SJCRH30 (cell line): ENCODE results near the gene SDHC. TPM values are rescaled to one million over a fixed set of nuclear protein-coding genes. Genes with fewer than 3 reads are reported as not detected.
A peak's percentile ranks its signal among the peaks of the same experiment; 100 is the strongest.
"Not testable (repeated sequence)": the region's sequence is repeated elsewhere in the genome, so short reads cannot be mapped to it uniquely, and the experiment has no call there.

Source experiments
- DNase-seq, 2 experiments: peaks; one replicate each; pipeline ENCODE4 v3.0.0-alpha.2; 2015 to 2020
- H3K27ac ChIP-seq: fragments of 250-450 bp; sonication (Bioruptor Pico); 2 replicates; pipeline ENCODE4 v1.5.1; 2020; ENCODE audit warnings: mild to moderate bottlenecking, moderate library complexity
- H3K27me3 ChIP-seq: fragments of 250-450 bp; sonication (Bioruptor Pico); 2 replicates; pipeline ENCODE4 v1.5.1; 2020; ENCODE audit warnings: mild to moderate bottlenecking, moderate library complexity
- H3K36me3 ChIP-seq: fragments of 250-450 bp; sonication (Bioruptor Pico); 2 replicates; pipeline ENCODE4 v1.5.1; 2020; ENCODE audit warnings: mild to moderate bottlenecking, moderate library complexity
- H3K4me1 ChIP-seq: fragments of 250-450 bp; sonication (Bioruptor Pico); 2 replicates; pipeline ENCODE4 v1.5.1; 2020; ENCODE audit warnings: mild to moderate bottlenecking, moderate library complexity
- H3K4me3 ChIP-seq: fragments of 250-450 bp; sonication (Bioruptor Pico); 2 replicates; pipeline ENCODE4 v1.5.1; 2020; ENCODE audit warnings: mild to moderate bottlenecking, moderate library complexity
- H3K9me3 ChIP-seq: fragments of 250-450 bp; sonication (Bioruptor Pico); replicated peaks from 2 replicates; pipeline ENCODE4 v1.5.1; 2020; ENCODE audit warnings: mild to moderate bottlenecking, moderate library complexity
- total RNA-seq: library from RNA; depleted of rRNA; stranded (reverse); fragments of >200 nt; shearing (Covaris generic); gene quantifications from 2 replicates; pipeline ENCODE4 v1.2.3, GENCODE V29; 2014

Gene SDHC
- total RNA-seq, 1 experiment from 2014 or later, result 61.8 TPM

DNA sequence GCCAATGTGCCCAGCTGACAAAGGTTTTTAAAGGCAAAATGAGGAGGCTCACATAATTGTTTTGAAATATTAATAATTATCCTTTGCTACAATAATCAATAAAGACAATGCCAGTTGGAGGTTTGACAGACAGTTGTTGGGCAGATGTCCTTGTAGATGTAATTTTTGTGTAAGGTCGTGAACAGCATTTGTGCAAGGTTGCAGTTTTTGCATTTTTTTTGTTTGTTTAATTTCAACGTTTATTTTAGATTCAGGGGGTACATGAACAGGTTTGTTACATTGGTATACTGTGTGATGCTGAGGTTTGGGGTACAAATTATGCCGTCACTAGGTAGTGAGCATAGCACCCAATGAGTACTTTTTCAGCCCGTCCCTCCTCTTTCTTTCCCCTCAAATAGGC lies 13.7 kb upstream of the SDHC start:
- H3K27me3 ChIP-seq, result no peaks in the 10 kb centered on the region
- no peaks in the 10 kb centered on the region for H3K9me3 ChIP-seq
- no peak overlapping the region for H3K27ac ChIP-seq
- no peaks in the 10 kb centered on the region for H3K36me3 ChIP-seq
- DNase-seq, result no peak
- H3K4me3 ChIP-seq, result no peak overlapping the region
- no peaks in the 10 kb centered on the region for H3K4me1 ChIP-seq

DNA sequence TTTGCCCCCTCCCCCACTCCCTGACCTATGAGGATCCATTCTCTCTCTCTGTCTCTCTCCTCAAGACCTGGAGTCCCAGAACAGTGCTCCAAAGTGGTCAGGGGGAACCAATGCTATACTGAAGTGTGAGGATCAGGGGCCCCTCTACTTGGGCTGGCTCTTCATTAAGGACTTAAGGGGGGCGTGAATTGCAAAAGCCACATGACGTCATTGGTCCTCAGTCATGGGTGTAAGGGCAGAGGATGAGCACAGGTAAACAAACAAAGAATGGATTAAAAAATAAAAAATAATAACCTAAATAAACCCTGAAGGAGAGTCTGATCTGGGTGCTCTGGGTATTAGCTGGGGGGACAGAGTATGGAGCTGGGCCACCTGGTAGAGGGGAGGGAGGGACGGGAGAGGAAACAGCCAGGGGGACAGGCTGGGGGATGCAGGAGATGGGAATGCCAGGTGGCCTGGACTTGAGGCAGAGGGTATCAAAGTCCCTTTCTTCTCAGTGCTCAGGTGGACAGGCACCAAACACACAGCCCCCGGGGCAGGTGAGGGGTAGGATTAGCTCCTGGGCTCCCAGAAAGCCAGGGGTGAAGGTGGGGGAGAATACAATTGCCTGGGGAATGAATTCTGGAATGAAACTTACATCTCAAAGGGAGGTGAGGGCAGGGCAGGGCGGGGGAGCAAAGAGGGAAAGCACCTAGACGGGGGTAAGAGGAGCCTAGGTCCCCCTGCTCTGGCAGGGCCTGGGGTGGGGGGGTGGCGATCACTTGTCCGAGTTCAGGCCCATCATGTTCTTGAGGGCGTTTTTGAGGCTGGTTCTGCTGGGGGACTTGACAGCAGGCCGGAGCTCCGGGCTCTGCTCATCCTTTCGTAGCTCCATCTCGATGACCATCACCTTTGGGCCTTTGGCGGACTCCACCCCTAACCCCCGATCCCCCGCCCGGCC lies 9.0 kb upstream of the SDHC start:
- H3K27me3 ChIP-seq, result no peaks in the 10 kb centered on the region

DNA sequence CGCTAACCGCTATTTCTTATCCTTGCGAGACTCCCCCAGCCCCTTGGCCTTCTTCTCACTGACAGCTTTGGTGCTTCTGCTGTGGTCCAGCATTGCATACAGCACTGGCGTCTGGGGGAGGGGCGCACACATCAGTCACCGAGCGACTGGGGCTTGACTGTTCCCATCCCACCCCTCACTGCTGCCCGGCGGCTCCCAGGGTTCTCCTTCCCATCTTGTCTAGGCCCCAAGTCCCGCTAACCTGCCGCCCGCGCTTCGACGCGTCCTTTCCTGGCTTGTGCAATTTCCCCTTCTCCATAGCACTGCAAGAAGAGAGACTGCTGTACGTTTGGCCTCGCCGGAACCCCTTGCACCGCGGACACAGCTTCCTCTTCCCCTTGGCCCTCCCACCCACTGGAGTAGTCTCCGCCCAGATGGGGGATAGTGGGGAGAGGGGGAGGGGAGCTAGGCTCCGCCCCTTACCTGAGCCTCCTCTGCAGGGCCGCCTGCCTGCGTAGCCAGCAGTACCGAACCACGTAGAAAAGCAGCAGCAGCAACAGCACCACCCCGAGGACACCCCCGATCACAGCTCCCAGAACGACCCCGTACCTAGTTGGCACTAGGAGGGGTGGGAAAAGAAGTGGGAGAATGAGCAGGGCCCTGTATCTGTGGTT lies 8.2 kb upstream of the SDHC start:
- Histone ChIP-seq H3K4me3 (no peak overlapping the region), H3K4me1 (peaks cover 14% of the 10 kb centered on the region; the same call in 1 of the 2 replicates), H3K9me3 (no peaks in the 10 kb centered on the region), H3K27ac (no peak overlapping the region), H3K36me3 (no peaks in the 10 kb centered on the region), H3K27me3 (no peaks in the 10 kb centered on the region)
- no peak for DNase-seq

More for the DNA sequence above, 9.0 kb upstream of the SDHC start:
- no peak overlapping the region for H3K4me3 ChIP-seq
- no peaks in the 10 kb centered on the region for H3K36me3 ChIP-seq
- no peak overlapping the region for H3K27ac ChIP-seq
- H3K4me1 ChIP-seq, result peaks cover 14% of the 10 kb centered on the region; the same call in 1 of the 2 replicates
- H3K9me3 ChIP-seq, result no peaks in the 10 kb centered on the region
- no peak for DNase-seq

DNA sequence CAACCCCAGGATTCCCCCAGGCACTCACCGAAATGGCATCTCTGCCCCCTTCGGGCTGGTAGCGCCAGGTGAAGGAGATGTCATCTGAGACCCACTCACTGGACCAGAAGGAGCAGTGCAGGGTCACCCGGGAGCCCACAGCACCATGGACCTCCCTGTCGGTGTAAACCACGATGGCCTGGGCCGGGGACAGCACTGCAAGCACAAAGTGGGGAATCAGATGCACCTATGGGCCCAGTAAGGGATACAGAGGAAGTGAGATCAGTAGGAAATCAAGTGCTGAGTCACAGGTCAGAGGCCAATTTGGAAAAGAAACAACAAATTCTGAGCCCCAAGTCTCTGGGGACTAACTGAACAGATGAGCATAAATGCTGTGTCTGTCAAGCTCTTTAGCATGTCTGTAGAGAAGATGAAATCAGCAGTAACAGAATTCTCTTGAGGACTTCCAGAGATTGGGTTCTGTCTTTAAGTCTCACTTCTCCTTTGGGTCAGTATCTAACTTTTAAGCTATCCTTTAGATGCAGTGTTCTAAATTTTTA lies 6.9 kb upstream of the SDHC start:
- DNase-seq, result peak; percentile 26 to 50
- Histone ChIP-seq H3K4me3 (peak overlapping the region; percentile 23; the same call in 1 of the 2 replicates), H3K9me3 (no peaks in the 10 kb centered on the region), H3K4me1 (peaks cover 14% of the 10 kb centered on the region; the same call in 1 of the 2 replicates), H3K36me3 (no peaks in the 10 kb centered on the region), H3K27ac (no peak overlapping the region), H3K27me3 (no peaks in the 10 kb centered on the region)

DNA sequence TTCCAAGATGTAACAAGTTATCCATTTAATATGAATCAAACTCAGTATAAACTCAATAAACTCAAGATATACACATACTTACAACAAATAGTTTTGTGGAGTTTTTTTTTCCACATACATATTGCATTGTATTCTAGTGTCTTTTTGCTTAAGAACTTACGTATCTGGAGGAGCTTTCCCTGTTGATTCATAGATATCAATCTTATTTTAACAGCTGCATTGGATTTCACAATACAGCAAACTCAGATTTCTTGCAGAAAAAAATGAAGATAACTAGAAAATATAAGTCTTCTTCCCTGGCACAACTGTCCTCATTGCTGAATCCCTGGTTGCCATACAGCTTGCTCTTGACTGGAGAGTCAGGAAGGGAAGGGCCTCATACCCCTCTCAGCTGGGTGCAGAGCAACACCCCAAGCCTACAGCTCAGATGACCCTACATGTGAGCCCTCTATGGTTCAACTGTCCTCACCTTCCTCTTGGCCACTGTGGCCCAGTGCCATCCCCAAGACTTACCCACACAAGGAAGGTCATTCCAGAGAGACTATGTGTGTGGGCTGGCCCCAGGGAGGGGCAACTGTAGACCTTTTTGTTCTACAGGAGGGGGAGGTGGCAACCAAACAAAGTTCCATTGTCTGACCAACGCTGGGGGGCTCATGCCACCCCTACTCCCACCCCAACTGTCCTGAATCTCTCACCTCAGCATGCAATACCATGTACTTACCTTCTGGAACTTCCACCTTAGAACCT lies 6.1 kb upstream of the SDHC start:
- Histone ChIP-seq H3K27ac (no peak overlapping the region), H3K27me3 (no peaks in the 10 kb centered on the region), H3K4me1 (peaks cover 14% of the 10 kb centered on the region; the same call in 1 of the 2 replicates), H3K9me3 (no peaks in the 10 kb centered on the region), H3K36me3 (no peaks in the 10 kb centered on the region), H3K4me3 (no peak overlapping the region)
- peak in 1 of 2 experiments; percentile 16 for DNase-seq

DNA sequence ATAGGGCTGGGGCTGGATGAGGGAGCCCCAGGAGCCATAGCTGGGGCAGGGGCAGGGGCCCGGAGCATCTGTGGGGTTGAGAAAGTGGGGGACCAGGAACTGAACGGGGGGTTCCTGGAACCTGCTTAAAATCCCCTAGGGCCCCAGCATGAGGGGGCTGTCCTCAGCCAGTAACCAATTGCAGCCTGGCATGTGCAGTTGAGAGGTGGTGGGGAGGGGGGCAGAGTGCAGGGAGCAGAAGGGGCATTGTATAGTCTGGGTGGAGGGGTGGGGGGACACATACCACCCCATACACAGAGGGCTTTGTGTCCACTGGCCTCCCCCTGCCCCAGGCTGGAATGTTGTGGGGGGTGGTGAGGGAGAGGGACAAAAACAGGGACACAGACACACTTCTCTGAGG lies 4.3 kb upstream of the SDHC start, which contains the start of gene MPZ:
Gene MPZ (minus strand): TSS at position 101 of the 400 bp plus-strand sequence. CDS start 63 bp downstream, at position 38.
- Histone ChIP-seq H3K27me3 (no peaks in the 10 kb centered on the region), H3K9me3 (no peaks in the 10 kb centered on the region), H3K27ac (no peak within 1 kb of the TSS), H3K4me1 (peaks cover 14% of the 10 kb centered on the region; the same call in 1 of the 2 replicates), H3K36me3 (no peaks in the 10 kb centered on the region), H3K4me3 (no peak within 1 kb of the TSS)
- no peak for DNase-seq

DNA sequence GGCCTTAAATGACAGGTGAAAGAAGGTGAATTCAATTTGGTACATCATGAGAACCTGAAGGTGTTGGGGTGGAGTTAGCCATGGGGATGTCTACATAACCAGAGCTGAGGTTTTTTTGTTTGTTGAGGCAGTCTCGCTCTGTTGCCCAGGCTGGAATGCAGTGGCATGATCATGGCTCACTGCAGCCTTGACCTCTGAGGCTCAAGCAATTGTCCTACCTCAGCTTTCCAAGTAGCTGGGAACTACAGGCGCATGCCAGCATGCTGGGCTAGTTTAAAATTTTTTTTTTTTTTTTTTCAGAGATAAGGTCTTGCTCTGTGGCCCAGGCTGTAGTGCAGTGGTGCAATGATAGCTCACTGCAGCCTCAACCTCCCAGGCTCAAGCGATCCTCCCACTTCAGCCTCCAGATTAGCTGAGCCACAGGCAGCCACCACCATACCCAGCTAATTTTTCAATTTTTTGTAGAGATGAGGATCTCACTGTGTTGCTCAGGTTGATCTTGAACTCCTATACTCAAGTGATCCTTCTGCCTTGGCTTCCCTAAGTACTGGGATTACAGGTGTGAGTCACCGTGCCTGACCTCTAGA lies 2.5 kb upstream of the SDHC start:
- H3K4me1 ChIP-seq, result peaks cover 19% of the 10 kb centered on the region
- no peaks in the 10 kb centered on the region for H3K36me3 ChIP-seq
- H3K9me3 ChIP-seq, result no peaks in the 10 kb centered on the region
- H3K27ac ChIP-seq, result no peak overlapping the region
- no peak overlapping the region for H3K4me3 ChIP-seq
- H3K27me3 ChIP-seq, result no peaks in the 10 kb centered on the region
- no peak for DNase-seq

DNA sequence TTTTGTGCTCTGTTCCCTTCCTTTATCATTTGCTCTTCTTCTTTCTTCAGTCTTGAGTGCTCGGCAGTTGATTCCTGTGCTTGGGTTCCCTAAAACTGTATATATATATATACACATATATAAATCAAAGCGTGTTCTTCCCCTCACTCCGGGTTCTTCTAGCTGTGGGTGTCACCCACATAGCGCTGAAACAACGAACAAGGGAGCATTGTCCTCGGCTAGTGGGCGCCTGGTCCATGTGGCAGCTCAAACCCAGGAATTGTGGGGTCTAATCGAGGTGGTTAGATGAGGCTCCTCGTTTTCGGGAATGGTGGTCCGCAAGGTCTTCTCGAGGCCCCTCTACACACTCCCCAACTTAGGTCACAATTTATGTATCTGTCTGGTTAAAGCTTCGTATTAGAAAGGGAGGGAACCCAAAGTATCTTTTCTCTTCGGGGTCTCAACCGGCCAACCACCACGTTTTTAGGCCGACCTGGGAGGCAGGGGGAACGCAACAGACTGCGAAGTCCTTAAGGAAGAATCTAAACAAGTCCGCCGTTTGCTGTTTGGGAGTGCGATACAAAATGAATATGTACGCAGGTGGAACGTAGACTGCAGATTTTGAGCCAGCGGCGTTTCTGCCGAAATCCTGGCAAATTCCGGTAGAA lies 504 bp upstream of the SDHC start:
- peak; percentile 24 to 56 for DNase-seq
- no peaks in the 10 kb centered on the region for H3K36me3 ChIP-seq
- peaks cover 5% of the 10 kb centered on the region for H3K4me1 ChIP-seq
- H3K4me3 ChIP-seq, result peak overlapping the region; percentile 82
- H3K9me3 ChIP-seq, result no peaks in the 10 kb centered on the region
- H3K27me3 ChIP-seq, result no peaks in the 10 kb centered on the region
- peak overlapping the region; percentile 79 for H3K27ac ChIP-seq

DNA sequence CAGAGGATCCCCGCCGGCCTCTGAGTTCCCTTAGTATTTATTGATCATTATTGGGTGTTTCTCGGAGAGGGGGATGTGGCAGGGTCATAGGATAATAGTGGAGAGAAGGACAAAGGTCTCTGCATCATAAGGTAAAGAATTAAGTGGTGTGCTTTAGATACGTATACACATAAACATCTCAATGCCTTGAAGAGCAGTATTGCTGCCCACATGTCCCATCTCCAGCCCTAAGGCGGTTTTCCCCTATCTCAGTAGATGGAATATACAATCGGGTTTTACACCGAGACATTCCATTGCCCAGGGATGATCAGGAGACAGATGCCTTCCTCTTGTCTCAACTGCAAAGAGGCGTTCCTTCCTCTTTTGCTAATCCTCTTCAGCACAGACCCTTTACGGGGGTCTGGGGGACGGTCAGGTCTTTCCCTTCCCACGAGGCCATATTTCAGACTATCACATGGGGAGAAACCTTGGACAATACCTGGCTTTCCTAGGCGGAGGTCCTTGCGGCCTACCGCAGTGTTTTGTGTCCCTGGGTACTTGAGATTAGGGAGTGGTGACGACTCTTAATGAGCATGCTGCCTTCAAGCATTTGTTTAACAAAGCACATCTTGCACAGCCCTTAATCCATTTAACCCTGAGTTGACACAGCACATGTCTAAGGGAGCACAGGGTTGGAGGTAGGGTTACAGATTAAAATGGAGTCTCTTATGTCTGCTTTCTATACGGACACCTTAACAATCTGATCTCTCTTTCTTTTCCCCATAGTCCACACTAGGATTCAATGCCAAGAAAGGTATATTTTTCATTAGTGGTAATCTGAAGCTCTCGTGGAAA lies 1.9 kb downstream of the SDHC start:
- not testable (repeated sequence) for H3K9me3 ChIP-seq, H3K27ac ChIP-seq, H3K4me1 ChIP-seq, DNase-seq, H3K4me3 ChIP-seq, H3K36me3 ChIP-seq, H3K27me3 ChIP-seq

DNA sequence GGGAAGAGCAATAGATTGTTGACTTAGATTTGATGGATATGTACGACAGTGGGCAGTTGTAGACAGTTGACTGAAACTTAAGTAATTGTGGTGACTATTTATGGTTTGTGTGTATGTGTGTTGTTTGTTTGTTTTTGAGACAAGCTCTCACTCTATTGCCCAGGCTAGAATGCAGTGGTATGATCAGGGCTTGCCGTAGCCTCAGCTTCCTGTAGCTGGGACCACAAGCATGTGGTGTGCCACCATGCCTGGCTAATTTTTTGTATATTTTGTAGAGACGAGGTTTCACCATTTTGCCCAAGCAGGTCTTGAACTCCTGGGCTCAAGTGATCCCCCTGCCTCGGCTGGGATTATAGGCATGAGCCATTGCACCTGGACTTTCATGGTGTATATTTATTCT lies 9.8 kb downstream of the SDHC start:
- Histone ChIP-seq H3K36me3 (peaks cover 15% of the 10 kb centered on the region), H3K4me1 (no peaks in the 10 kb centered on the region), H3K9me3 (no peaks in the 10 kb centered on the region), H3K4me3 (no peak overlapping the region), H3K27me3 (no peaks in the 10 kb centered on the region), H3K27ac (no peak overlapping the region)
- no peak for DNase-seq

DNA sequence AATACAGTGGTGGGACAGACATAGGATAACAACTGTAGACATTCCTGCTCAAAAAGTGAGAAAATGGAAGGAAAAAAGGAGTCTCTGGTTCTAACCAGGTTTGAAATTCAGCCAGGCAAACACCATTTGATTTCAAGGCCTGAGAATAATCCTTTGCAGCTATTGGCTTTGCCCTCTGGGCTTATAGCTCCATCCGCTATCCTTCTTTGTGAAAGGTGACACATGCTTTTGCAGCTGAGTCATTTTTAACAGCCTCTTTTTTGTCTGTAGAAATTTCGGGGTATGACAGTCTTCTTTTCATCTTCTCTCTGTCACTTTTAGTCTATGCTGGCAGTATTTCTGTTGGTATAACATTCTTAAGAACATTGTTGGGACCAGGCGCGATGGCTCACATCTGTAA lies 16.2 kb downstream of the SDHC start:
- H3K4me3 ChIP-seq, result no peak overlapping the region
- no peaks in the 10 kb centered on the region for H3K27me3 ChIP-seq
- DNase-seq, result no peak
- H3K9me3 ChIP-seq, result no peaks in the 10 kb centered on the region
- H3K36me3 ChIP-seq, result peaks cover 19% of the 10 kb centered on the region; the same call in 1 of the 2 replicates
- no peaks in the 10 kb centered on the region for H3K4me1 ChIP-seq
- no peak overlapping the region for H3K27ac ChIP-seq

DNA sequence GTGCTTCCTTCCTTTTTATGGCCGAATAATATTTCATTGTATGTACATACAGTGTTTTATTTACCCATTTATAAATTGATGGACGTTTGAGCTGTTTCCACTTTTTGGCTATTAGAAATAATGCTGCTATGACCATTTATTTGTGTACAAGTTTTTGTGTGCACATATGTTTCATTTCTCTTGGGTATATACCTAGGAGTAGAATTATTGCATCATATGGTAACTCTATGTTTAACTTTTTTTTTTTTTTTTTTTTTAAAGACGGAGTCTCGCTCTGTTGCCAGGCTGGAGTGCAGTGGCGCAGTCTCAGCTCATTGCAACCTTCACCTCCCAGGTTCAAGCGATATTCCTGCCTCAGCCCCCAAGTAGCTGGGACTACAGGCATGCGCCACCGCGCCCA lies 19.0 kb downstream of the SDHC start:
- no peak for DNase-seq
- Histone ChIP-seq H3K4me1 (no peaks in the 10 kb centered on the region), H3K4me3 (no peak overlapping the region), H3K27me3 (no peaks in the 10 kb centered on the region), H3K27ac (no peak overlapping the region), H3K36me3 (peaks cover 20% of the 10 kb centered on the region; the same call in 1 of the 2 replicates), H3K9me3 (no peaks in the 10 kb centered on the region)

DNA sequence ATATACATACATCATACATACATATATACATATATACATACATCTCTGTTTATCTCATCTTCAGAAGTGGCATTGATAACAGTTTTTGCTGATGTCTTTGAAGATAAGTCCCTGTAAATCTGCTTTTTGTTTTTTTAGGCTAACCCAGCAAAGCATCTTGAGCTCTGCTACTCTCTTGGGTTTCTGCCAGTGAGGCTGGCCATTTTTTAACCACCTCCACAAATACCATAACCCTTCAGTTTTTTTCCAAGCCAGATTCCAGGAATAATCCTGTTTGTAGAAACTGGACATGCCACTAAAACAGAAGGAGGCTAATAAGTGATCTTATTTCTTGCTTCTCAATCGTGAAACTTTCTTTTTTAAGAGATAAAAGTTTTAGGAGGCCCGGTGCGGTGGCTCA lies 21.6 kb downstream of the SDHC start:
- no peaks in the 10 kb centered on the region for H3K4me1 ChIP-seq
- no peak for DNase-seq
- no peak overlapping the region for H3K4me3 ChIP-seq
- H3K27ac ChIP-seq, result no peak overlapping the region
- no peaks in the 10 kb centered on the region for H3K27me3 ChIP-seq
- H3K36me3 ChIP-seq, result peaks cover 16% of the 10 kb centered on the region; the same call in 1 of the 2 replicates
- no peaks in the 10 kb centered on the region for H3K9me3 ChIP-seq
